Head of caudate nucleus (tissue), 42 donors: ENCODE data around the gene SLC6A18.
"Not testable (repeated sequence)": the region's sequence is repeated elsewhere in the genome, so short reads cannot be mapped to it uniquely, and the experiment has no call there.

Experiments
- DNase-seq, 42 donors: peaks; one replicate each; pipeline versions ENCODE4 v3.0.0 to v3.0.0-alpha.2; 2020 to 2021; ENCODE audit warnings: mixed read lengths in 7 of 42
- intact Hi-C: fragments of 100-400 bp; cut with DNase I; formaldehyde crosslinking; loops from one replicate; pipeline ENCODE4 v1.15.0; 2022

Gene SLC6A18

DNA sequence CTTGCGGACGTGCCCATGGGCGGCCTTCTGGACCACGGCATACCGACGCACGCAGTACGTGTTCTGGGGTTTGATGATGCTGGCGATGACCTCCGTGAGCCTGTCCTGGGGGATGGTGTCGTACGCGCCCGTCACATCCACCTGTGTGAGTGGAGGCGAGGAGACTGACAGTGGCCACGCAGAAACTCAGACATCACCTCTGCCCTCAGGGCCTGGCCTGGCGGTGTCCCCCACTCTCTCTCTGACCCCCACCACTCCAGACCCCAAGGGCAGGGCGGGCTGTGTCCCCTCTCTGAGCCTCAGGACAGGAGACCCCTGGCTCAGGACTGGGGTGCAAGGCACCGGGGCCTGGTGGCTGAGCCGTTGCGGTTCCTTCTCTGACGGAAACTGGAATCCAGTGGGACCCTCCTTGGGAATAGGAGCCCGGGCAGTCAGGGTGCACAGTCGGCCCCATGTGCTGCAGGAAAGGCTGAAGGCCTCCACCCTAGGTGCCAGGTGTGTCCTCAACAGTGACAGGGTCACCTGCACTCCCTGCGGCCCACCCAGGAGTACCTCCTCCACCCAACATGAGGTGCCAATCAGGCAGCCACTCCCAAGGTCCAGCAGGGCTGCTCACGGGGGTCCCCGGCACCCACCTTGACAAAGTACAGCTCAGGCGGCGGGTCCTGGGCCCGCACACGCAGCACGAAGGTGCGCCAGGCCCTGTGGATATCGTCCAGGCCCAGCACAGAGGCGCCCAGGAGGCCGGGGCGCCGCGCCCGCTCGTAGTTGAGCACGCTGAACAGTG is 53.7 kb downstream of the SLC6A18 start:
- intact Hi-C loops, result no loop called here
- DNase-seq, result no peak

DNA sequence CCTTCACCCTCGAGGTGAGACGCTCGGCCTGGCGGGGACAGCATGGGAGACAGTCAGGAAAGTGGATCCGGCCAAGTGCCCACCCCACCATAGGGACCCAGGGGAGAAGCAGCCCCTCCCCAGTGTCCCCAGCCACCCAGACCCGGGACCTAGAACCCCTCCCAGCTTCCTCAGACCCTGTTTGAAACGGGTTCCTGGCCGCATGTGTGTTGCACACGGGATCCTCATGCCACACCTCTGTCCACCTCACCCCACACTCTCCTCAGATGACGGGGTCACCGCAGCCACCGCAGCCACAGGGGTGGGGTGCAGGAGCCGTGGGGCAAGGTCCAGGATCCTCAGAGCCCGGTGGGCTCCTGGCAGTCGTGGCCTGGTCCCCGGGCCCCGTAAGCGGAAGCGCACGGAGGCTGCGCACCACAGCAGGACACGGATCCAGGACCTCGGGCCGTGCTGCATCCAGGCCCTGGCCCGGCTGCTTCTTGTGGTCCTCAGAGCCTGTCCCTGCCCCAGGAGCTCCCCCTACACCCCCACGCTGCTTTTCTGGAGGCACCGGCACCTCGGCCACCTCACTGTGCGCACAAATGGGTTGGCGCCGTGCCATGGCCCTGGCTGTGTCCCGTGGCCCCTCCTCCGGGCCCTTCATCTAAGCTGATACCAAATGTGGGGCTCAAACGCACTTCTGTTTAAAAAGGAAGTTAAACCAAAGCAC is 54.4 kb downstream of the SLC6A18 start:
- no peak for DNase-seq
- intact Hi-C loops, result no loop called here

- DNase-seq, result peak in 1 of 42 donors; percentile 13
- intact Hi-C loops, result no loop called here
Observed at GRCh38 chr5:1280177-1281037, 55.2 kb downstream of the SLC6A18 start.

DNA sequence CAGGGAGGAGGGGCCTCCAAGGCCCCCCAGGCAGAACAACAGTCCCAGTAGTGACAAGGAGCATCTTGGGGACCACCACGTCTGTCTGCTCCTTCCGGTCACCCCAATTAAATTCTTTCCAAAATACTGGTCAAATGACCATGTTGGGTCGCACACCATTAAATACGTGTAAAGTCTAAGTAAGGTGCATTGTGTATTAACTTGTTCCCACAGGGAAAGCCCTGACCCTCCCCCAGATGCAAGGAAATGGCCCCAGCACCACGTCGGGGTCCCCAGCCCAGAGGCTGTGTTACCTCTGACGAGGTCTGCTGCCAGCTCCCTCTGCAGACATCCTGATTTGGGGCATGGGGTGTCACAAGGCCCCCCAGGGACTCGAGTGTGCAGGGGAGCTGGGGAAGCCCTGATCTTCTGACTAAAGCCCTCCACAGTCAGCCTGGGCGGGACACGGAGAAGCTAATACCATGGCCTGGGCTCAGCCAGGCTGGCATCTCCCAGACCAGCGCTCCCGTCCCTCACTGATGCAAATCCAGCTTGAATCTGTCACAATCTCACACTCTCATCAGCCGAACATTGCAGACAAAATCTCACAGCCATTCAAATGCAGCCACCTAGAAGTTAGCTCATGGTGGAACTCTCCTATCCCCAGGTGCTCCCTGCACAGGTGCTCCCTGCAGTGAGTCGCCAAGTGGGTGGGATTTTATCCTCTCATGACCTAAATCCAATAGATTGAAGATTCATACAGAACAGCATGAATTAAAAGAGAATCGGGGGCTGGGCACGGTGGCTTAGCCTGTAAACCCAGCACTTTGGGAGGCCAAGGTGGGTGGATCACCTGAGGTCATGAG is 56.1 kb downstream of the SLC6A18 start:
- DNase-seq, result peak in 2 of 42 donors; percentile 1
- intact Hi-C loops, result no loop called here

DNA sequence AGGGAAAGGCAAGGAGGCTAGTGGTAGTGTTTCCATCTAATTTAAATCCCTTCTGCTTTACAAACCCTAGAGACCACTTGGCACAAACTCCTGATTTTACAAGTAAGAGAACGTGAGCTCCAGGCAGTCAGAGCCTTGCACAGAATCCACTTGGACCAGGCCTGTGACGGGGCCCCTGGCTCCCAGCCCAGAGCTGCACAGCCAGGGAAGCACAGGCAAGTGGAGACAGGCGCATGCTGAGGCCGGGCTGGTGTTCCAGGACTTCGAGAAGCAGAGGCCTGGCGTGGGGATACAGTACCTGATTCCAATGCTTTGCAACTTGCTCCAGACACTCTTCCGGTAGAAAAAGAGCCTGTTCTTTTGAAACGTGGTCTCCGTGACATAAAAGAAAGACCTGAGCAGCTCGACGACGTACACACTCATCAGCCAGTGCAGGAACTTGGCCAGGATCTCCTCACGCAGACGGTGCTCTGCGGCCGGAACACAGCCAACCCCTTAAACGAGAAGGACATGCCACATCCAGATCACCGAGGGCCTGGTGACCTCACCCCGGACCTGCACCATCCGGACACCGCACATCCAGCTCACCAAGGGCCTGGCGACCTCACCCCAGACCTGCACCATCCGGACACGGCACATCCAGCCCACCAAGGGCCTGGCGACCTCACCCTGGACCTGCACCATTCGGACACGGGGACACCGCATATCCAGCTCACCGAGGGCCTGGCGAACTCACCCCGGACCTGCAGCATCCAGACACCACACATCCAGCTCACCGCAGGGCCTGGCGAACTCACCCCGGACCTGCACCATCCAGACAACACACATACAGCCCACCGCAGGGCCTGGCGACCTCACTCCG is 57.2 kb downstream of the SLC6A18 start:
- peak in 8 of 42 donors; percentile 1 to 24 (median 16) for DNase-seq
- intact Hi-C loops, result no loop called here

DNA sequence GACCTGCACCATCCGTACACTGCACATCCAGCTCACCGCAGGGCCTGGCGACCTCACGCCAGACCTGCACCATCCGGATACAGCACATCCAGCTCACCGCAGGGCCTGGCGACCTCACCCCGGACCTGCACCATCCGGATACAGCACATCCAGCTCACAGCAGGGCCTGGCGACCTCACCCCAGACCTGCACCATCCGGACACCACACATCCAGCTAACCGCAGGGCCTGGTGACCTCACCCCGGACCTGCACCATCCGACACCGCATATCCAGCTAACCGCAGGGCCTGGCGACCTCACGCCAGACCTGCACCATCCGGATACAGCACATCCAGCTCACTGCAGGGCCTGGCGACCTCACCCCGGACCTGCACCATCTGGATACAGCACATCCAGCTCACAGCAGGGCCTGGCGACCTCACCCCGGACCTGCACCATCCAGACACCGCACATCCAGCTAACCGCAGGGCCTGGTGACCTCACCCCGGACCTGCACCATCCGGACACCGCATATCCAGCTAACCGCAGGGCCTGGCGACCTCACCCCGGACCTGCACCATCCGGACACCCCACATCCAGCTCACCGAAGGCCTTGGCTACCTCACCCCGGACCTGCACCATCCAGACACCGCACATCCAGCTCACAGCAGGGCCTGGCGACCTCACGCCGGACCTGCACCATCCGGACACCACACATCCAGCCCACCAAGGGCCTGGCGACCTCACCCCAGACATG is 58.0 kb downstream of the SLC6A18 start:
- DNase-seq, result peak in 5 of 42 donors; percentile 1 to 14 (median 5)
- intact Hi-C loops, result not testable (repeated sequence)

- DNase-seq, result peak in 6 of 42 donors; percentile 3 to 23 (median 9)
- intact Hi-C loops, result not testable (repeated sequence)
Observed at GRCh38 chr5:1283729-1284041, 58.5 kb downstream of the SLC6A18 start.

DNA sequence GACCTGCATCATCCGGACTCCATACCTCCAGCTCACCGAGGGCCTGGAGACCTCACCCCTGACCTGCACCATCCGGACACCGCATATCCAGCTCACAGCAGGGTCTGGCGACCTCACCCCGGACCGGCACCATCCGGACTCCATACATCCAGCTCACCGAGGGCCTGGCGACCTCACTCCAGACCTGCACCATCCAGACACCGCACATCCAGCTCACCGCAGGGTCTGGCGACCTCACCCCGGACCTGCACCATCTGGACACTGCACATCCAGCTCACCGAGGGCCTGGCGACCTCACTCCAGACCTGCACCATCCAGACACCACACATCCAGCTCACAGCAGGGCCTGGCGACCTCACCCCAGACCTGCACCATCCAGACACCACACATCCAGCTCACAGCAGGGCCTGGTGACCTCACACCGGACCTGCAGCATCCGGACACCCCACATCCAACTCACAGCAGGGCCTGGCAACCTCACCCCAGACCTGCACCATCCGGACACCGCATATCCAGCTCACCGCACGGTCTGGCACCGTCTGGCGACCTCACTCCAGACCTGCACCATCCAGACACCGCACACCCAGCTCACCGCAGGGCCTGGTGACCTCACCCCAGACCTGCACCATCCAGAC is 59.3 kb downstream of the SLC6A18 start:
- DNase-seq, result peak in 8 of 42 donors; percentile 0 to 18 (median 6)
- intact Hi-C loops, result not testable (repeated sequence)

GRCh38 chr5:1285141-1285540 is 60.0 kb downstream of the SLC6A18 start:
- intact Hi-C loops, result no loop called here
- DNase-seq, result peak in 9 of 42 donors; percentile 2 to 39 (median 14)

GRCh38 chr5:1285883-1286291 is 60.7 kb downstream of the SLC6A18 start:
- DNase-seq, result peak in 7 of 42 donors; percentile 2 to 42 (median 14)

DNA sequence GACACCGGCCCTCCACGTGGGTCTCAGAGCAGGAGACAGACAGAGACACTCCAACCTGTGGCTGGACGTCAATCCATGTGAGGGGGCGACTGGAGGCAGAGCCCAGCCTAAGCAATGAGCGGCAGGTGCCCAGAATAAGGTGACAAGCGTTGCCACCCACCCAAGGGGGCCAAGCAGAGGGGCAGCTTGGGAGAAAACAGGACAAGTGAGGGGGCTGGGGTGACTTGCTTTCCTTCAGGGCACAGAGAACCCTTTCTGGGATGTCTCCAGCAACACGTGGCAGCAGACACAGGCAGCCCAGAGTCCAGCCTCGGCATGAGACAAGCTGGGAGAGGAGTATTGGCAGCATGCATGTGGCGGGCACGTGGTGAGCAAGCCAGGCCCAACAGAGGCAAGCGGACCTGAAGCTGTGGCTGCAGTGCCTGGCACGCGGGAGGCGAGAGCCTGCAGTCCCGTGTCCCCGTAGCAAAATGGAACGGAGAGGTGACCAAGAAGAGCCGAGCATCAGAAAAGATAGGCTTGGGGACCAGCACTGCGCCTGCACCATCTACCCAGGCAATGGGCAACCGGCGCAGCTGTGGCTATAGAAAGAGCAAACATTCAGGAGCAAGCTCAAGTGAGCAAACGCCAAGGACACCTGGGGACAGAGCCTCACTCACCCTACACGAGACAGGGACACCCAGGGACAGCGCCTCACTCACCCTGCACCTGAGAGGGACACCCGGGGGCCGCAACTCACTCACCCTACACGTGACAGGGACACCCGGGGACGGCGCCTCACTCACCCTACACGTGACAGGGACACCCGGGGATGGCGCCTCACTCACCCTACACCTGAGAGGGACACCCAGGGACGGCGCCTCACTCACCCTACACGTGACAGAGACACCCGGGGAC is 63.5 kb downstream of the SLC6A18 start:
- peak in 7 of 42 donors; percentile 2 to 30 (median 14) for DNase-seq
- intact Hi-C loops, result no loop called here

More at GRCh38 chr5:1285883-1286291, 60.7 kb downstream of the SLC6A18 start:
- intact Hi-C loops, result no loop called here

GRCh38 chr5:1289559-1289958 is 64.4 kb downstream of the SLC6A18 start:
- DNase-seq, intact Hi-C loops: not testable (repeated sequence)

GRCh38 chr5:1290956-1291355 is 65.8 kb downstream of the SLC6A18 start:
- intact Hi-C loops, result not testable (repeated sequence)

DNA sequence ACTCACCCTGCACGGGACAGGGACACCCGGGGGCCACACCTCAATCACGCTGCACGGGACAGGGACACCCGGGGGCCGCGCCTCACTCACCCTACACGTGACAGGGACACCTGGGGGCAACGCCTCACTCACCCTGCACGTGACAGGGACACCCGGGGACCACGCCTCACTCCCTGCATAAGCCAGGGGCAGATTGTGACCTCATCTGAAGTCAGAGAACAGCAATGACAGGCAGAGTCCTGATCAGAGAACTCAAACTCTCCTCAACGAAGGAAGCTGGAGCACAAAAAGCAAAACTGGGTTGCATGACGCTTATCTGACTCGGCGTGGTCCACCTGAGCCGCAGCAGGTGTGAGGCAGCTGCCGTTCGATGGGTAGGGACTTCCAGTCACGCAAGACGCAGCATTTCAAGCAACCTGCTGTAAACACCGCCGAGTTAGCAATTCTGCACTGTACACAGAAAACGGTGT is 66.5 kb downstream of the SLC6A18 start:
- intact Hi-C loops, result no loop called here
- peak in 4 of 42 donors; percentile 1 to 22 (median 9) for DNase-seq

More at GRCh38 chr5:1290956-1291355, 65.8 kb downstream of the SLC6A18 start:
- not testable (repeated sequence) for DNase-seq

GRCh38 chr5:1292139-1292538 is 67.0 kb downstream of the SLC6A18 start:
- DNase-seq, result peak in 2 of 42 donors; percentile 0 to 3
- intact Hi-C loops, result no loop called here
